Stimulated activated CD8-positive, alpha-beta memory T cell treated with anti-CD3 and anti-CD28 coated beads, Interleukin-7, amount 100 ng/mL, for 1 hour (primary cell): ENCODE measurements around the gene KLK14.

Experiments
- DNase-seq, 2 donors: peaks; one replicate each; pipeline ENCODE4 v3.0.0-alpha.2; 2020; ENCODE audit warnings: low read depth in 2 of 2

Gene KLK14

DNA sequence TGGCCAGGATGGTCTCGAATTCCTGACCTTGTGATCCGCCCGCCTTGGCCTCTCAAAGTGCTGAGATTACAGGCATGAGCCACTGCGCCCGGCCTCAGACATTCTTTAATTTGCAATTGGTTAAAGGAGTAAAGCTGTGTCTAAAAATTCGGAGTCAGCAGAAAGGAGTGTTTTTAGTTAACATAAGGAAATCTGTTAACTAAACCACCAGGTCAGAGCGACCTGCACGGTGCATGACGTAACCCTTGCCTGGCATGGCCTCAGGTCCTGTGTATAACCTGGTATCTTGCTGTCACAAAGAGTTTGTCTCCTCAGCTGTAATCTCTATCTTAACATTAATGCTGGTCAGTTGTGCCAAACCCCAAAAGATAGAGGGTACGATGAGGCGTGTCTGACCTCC, 38.4 kb downstream of the KLK14 start:
- DNase-seq: no peak

DNA sequence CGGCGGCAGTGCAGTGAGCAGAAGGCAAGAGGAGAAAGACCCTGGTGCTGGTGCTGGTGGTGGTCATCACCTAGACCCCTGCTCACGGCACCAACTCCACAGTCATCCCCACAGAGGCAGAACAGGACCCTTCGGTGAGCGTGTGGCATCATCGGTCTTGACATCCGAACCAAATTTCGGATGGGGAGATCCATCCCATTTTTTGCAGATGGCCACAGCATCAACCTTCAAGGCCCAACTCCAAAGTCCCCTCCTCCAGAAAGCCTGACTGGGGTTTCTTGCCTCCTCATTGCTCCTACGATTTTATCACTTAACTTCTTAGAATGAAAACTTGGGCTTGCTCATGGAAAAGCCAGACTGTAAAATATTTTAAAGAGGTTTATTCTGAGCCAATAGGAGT, 39.2 kb downstream of the KLK14 start:
- DNase-seq: no peak

DNA sequence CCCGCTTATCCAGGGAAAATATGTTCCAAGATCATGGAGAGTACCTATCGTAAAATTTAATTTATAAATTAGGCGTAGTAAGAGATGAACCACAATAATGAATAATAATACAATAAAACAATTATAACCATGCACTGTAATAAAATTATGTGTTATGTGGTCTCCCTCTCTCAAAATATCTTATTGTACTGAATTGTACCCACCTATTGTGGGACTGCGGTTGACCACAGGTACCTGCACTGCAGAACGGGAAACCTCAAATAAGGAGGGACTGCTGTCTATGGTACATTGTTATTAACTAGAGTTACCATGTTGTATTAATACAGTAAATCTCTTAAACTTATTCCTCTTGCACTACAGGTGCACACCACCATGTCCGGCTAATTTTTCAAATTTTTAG, 42.5 kb downstream of the KLK14 start:
- DNase-seq: no peak

DNA sequence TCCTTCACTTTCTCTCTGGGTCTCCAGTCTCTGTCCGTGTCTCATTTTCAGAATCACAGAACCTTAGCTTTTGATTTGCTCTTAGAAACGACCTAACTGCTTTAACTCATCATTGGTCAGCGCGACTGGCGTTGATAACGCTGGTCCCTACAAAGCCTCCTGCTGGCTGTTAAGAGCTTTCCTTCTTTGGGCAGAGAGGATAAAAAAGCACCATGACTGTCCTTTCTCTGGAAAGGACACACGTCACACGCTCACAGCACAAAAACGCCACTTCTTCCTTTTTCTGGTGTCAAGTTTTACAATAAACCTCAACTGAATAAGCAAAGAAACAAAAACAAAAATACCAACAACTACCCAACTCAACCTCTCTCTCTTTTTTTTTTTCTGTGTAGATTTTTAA, 46.2 kb downstream of the KLK14 start:
- no peak for DNase-seq

DNA sequence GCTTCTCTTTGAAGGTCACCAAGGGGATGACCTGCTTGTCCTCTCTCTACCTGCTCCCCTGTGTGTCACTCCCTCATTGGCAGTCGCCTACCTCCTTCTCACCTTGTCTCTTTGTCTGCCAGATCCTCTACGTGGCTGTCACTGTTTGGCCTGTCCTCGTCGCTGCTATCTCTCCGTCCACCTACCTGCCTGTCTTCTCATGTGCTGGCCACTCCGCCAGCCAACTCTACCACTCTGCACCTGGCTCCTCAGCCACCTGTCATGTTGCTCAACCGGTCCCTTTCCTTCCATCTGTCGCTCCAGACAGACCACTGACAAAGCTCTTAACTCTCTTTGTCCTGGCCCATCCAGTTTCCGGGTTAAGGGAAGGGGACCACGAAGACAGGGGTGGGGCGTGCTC, 48.0 kb downstream of the KLK14 start, which contains the start of gene KLK12:
KLK12 (minus strand) TSS at position 299 of the 400 bp plus-strand sequence. CDS start 381 bp downstream, outside the sequence.
- DNase-seq: no peak

DNA sequence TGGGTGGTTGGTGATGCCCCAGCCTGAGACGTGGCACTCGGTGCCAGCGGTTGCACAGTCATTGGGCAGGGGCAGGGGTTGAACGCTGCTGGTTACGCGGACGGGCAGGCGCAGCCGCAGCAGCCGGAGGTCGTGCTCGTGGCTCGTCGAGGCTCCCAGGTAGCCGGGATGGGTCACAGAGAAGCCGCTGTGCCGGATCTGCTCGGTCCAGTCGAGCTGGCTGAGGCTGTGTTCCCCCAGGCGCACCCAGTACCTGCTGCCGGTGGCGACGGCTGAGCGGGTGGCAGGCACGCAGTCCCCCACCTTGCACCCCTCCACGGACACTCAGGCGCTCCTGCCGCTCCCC, 50.8 kb downstream of the KLK14 start:
- no peak for DNase-seq

DNA sequence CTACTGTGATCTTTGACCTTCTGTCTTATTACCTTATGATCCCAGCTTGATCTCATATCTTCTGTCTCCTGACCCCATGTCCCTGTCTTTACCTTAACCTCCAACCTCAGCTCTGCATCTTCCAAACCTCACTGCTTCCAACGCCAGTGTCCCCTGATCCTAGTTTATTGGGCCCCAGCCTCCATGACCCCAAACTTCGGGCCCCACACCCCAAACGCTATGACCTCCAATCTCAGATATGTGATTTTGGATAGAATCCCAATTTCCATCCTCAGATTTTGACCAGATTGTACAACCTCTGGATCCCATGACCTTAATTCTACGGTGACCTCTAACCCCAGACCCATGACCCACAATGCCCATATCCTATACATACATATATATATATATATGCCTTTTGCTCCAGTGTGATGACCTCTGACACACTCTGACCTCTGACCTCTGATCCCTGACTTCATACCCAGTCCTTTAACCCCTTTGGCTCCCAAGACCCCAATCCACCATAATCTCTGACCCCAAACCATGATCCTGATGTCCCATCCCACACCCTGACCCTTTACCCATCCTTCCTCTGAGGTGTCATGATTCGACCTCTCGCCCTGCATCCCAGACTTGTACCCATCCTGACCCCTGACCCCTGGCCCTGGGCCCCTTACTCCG, 51.3 kb downstream of the KLK14 start:
- no peak for DNase-seq

DNA sequence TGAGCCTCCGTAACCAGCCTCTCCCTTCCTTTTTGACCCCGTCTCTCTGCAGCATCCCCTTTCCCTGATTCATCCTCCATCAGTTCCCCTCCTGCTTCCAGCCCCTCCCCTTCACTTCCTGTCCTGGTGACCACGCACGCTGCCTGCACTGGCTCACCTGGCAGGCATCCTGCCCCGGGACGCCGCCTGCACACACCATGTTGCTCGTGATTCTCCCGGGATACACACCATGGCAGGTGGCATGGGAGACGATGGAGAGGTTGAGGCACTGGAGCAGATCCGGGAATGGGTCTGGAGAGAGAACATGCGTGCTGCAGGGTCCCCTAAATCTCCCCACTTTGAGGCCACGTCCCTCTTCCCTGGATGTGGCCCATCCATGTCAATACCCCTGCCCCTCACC, 52.1 kb downstream of the KLK14 start:
- DNase-seq: no peak

DNA sequence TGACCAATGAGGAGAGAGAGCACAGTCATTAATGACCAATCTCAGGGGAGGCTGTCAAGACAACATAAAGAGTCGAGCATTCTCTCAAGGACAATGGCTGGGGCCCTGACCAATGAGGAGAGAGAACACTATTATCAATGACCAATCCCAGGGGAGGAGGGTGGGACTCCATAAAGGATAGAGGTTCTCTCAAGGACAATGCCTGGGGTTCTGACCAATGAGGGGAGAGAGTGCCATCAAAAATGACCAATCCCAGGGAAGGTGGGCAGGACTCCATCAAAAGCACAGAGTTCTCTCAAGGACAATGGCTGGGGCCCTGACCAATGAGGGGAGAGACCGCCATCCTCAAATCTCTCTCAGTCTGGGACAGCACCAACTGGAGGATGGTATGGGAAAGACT, 53.0 kb downstream of the KLK14 start:
- DNase-seq: no peak
